Esophagus squamous epithelium (tissue), 5 donors: ENCODE results near the gene ECPAS. TPM values are rescaled to one million over a fixed set of nuclear protein-coding genes. Genes with fewer than 3 reads are reported as not detected.

Source experiments
- DNase-seq: peaks from one replicate; lab custom pipeline; 2025; lab: John Stamatoyannopoulos, UW
- H3K27ac ChIP-seq, 4 donors: fragments of 200-600 bp; sonication (generic); one replicate each; pipeline ENCODE4 v1.5.1; 2016 to 2019; ENCODE audit warnings: mild to moderate bottlenecking in 1 of 4
- H3K27me3 ChIP-seq, 4 donors: fragments of 200-600 bp; sonication (generic); 1 replicate in 3 of 4; 2 replicates in 1 of 4; pipeline versions ENCODE4 v1.5.1 to v1.6.0; 2017 to 2021; ENCODE audit warnings: antibody characterized with exemption in 1 of 4
- H3K36me3 ChIP-seq, 3 donors: fragments of 200-600 bp; sonication (generic); one replicate each; pipeline ENCODE4 v1.5.1; 2016 to 2019
- H3K4me1 ChIP-seq, 3 donors: fragments of 200-600 bp; sonication (generic); one replicate each; pipeline ENCODE4 v1.5.1; 2017 to 2019
- H3K4me3 ChIP-seq, 4 donors: fragments of 200-600 bp; sonication (generic); 1 replicate in 3 of 4; 2 replicates in 1 of 4; pipeline ENCODE4 v1.5.1; 2016 to 2019; ENCODE audit warnings: mild to moderate bottlenecking in 2 of 4, moderate library complexity in 1 of 4
- H3K9me3 ChIP-seq, 3 donors: fragments of 200-600 bp; sonication (generic); one replicate each; pipeline ENCODE4 v1.5.1; 2016 to 2019
- CTCF ChIP-seq, 6 experiments: fragments of 450-650 bp in 4 of 6; fragments of 200-600 bp in 2 of 6; sonication (generic) in 2 of 6; IDR thresholded peaks; one replicate each; pipeline ENCODE4 v1.5.1; 2016 to 2019; ENCODE audit warnings: antibody characterized with exemption in 6 of 6, mild to moderate bottlenecking in 4 of 6, moderate library complexity in 4 of 6
- POLR2A ChIP-seq, 4 donors: fragments of 450-650 bp; IDR thresholded peaks; one replicate each; pipeline ENCODE4 v1.6.1; 2017; ENCODE audit warnings: antibody characterized with exemption in 4 of 4, mild to moderate bottlenecking in 4 of 4, moderate library complexity in 3 of 4
- WGBS, 2 donors: methylation state at CpG; one replicate each; pipeline ENCODE4 v1.1.5; 2018; 5-methylcytosine and 5-hydroxymethylcytosine counted together
- intact Hi-C: fragments of 100-400 bp; cut with DNase I; formaldehyde crosslinking; loops from one replicate; pipeline ENCODE4 v1.15.0; 2022
- total RNA-seq, 4 donors: library from RNA; depleted of rRNA; stranded (reverse); fragments of >200 nt; gene quantifications; one replicate each; pipeline ENCODE4 v1.1.0, GENCODE V29; 2016
- donor health status: DM: yes; HTN: yes; CAD: no.

ECPAS gene
- total RNA-seq, 4 donors from 2014 or later, result 35.6 to 76.9 (median 47.4) TPM

GRCh38 chr9:111456529-111456928, 27.7 kb downstream of the ECPAS start:
- no peak for DNase-seq
- Histone ChIP-seq H3K9me3 (peaks cover 0 to 5% (median 0%) of the 10 kb centered on the region in 3 donors), H3K4me3 (no peak overlapping the region), H3K27me3 (no peaks in the 10 kb centered on the region), H3K27ac (no peak overlapping the region), H3K36me3 (no peaks in the 10 kb centered on the region), H3K4me1 (peaks cover 0 to 52% (median 8%) of the 10 kb centered on the region in 3 donors)
- TF ChIP-seq POLR2A (IDR thresholded peaks at IDR 0.05) (no peak), CTCF (IDR thresholded peaks at IDR 0.05) (no peak)
- intact Hi-C loops, result no loop called here
- 68 to 69% methylated on average over 2 of the region's 2 CpGs for WGBS, 2 donors

GRCh38 chr9:111455638-111456037, 28.5 kb downstream of the ECPAS start:
- H3K27me3 ChIP-seq, result no peaks in the 10 kb centered on the region
- no peak overlapping the region for H3K4me3 ChIP-seq
- peaks cover 0 to 59% (median 11%) of the 10 kb centered on the region in 3 donors for H3K4me1 ChIP-seq
- intact Hi-C loops, result no loop called here
- H3K36me3 ChIP-seq, result peaks cover 0 to 3% (median 0%) of the 10 kb centered on the region in 3 donors
- H3K9me3 ChIP-seq, result no peaks in the 10 kb centered on the region
- TF ChIP-seq POLR2A (IDR thresholded peaks at IDR 0.05) (no peak), CTCF (IDR thresholded peaks at IDR 0.05) (no peak)
- no peak overlapping the region for H3K27ac ChIP-seq
- DNase-seq, result no peak
- 90 to 96% methylated on average over 2 of the region's 2 CpGs for WGBS, 2 donors

GRCh38 chr9:111454751-111455150, 29.4 kb downstream of the ECPAS start:
- DNase-seq, result no peak
- TF ChIP-seq POLR2A (IDR thresholded peaks at IDR 0.05) (no peak), CTCF (IDR thresholded peaks at IDR 0.05) (no peak)
- Histone ChIP-seq H3K4me1 (peaks cover 0 to 65% (median 11%) of the 10 kb centered on the region in 3 donors), H3K27ac (no peak overlapping the region), H3K4me3 (no peak overlapping the region), H3K36me3 (peaks cover 0 to 12% (median 0%) of the 10 kb centered on the region in 3 donors), H3K27me3 (no peaks in the 10 kb centered on the region), H3K9me3 (no peaks in the 10 kb centered on the region)
- WGBS, 2 donors, result 95 to 100% methylated on average over 5 of the region's 5 CpGs
- intact Hi-C loops, result no loop called here

GRCh38 chr9:111451570-111451969, 32.6 kb downstream of the ECPAS start:
- 38 to 56% methylated on average over 1 of the region's 1 CpG for WGBS, 2 donors
- H3K36me3 ChIP-seq, result peaks cover 0 to 39% (median 0%) of the 10 kb centered on the region in 3 donors
- TF ChIP-seq CTCF (IDR thresholded peaks at IDR 0.05), result no peak
- no peak for TF ChIP-seq POLR2A (IDR thresholded peaks at IDR 0.05)
- H3K9me3 ChIP-seq, result no peaks in the 10 kb centered on the region
- H3K4me3 ChIP-seq, result no peak overlapping the region
- no peak for DNase-seq
- peak overlapping the region in 1 of 4 donors; percentile 30 for H3K27ac ChIP-seq
- intact Hi-C loops, result no loop called here
- H3K4me1 ChIP-seq, result peaks cover 0 to 36% (median 9%) of the 10 kb centered on the region in 3 donors
- H3K27me3 ChIP-seq, result no peaks in the 10 kb centered on the region

- Histone ChIP-seq H3K9me3 (no peaks in the 10 kb centered on the region), H3K36me3 (peaks cover 0 to 53% (median 0%) of the 10 kb centered on the region in 3 donors), H3K27ac (no peak overlapping the region), H3K4me3 (no peak overlapping the region), H3K27me3 (no peaks in the 10 kb centered on the region), H3K4me1 (peaks cover 0 to 23% (median 6%) of the 10 kb centered on the region in 3 donors)
- no peak for DNase-seq
- intact Hi-C loops, result no loop called here
- TF ChIP-seq POLR2A (IDR thresholded peaks at IDR 0.05) (no peak), CTCF (IDR thresholded peaks at IDR 0.05) (no peak)
- WGBS, 2 donors, result 67 to 69% methylated on average over 2 of the region's 2 CpGs
Measured at GRCh38 chr9:111450124-111450523, 34.1 kb downstream of the ECPAS start.
